ENCODE data around the gene ALDH4A1.

DNA sequence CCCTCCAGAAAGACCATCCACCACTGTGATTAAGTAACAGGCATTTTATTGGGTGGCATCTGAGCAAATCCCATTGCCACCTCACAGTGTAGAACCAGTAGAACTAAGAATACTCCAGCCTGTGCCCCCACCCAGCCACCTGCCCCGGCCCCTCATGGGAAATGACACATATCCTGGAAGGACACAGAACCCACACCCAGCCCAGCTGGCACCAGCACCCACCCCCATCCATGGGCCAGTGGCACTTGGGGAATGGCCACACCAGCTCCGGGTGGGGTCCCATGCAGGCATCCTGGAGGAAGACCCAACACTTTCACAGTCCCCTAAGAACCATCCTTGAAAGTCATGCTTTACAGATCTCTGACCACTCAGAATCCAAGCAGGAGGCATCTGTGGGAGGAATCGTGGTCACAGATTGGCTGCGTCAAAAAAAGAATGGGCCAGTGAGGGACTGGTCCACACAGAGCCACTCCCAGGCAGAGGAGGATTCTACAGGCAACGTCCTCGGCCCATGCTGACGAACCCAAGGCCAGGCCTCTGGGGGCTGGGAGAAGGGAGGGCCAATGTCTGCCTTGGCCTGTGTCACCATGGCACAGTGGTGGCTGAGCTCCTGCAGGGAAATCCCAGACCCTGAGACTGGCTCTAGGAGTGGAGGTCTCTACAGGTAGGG lies 30.8 kb downstream of the ALDH4A1 start:
- TF ChIP-seq CTCF (IDR thresholded peaks at IDR 0.05) (no peak), POLR2A (IDR thresholded peaks at IDR 0.05) (no peak)
